HepG2 (cell line): Measurements from ENCODE around the gene PAN2. TPM values are rescaled to one million over a fixed set of nuclear protein-coding genes. Genes with fewer than 3 reads are reported as not detected.

ENCODE experiments used
- CHCHD3 ChIP-seq: sonication (generic); formaldehyde crosslinking; IDR thresholded peaks from 2 replicates; pipeline ENCODE4 v1.8.0; 2022; ENCODE audit warnings: mild to moderate bottlenecking, missing genetic modification reagents, moderate library complexity
- CREBL2 ChIP-seq: sonication (generic); formaldehyde crosslinking; IDR thresholded peaks from 2 replicates; pipeline ENCODE4 v1.8.1; 2023; ENCODE audit warnings: missing genetic modification reagents, mild to moderate bottlenecking, borderline replicate concordance
- HMGXB4 ChIP-seq, 2 experiments: sonication (generic) in 1 of 2; formaldehyde crosslinking in 1 of 2; IDR thresholded peaks; 2 replicates each; pipeline versions ENCODE4 v1.4.0 to v1.6.1; 2018 to 2020; ENCODE audit warnings: missing genetic modification reagents in 2 of 2, borderline replicate concordance in 1 of 2, low read depth in 1 of 2, mild to moderate bottlenecking in 1 of 2, missing biosample characterization in 1 of 2
- HNF4G ChIP-seq, 2 experiments: sonication (generic) in 1 of 2; formaldehyde crosslinking in 1 of 2; IDR thresholded peaks; 2 replicates each; pipeline versions ENCODE4 v1.4.0 to v1.6.1; 2011 to 2020; ENCODE audit warnings: borderline replicate concordance in 2 of 2, low read depth in 2 of 2, mild to moderate bottlenecking in 2 of 2, low read length in 1 of 2, missing genetic modification reagents in 1 of 2, moderate library complexity in 1 of 2
- KMT2B ChIP-seq: IDR thresholded peaks from 2 replicates; pipeline ENCODE4 v1.6.1; 2016; ENCODE audit warnings: missing genetic modification reagents, missing compliant biosample characterization
- MTF2 ChIP-seq: sonication (generic); formaldehyde crosslinking; IDR thresholded peaks from 2 replicates; pipeline ENCODE4 v1.5.0; 2020; ENCODE audit warnings: missing genetic modification reagents, borderline replicate concordance
- RELA ChIP-seq: sonication (generic); formaldehyde crosslinking; IDR thresholded peaks from 2 replicates; pipeline ENCODE4 v1.4.0; 2020; ENCODE audit warnings: missing genetic modification reagents
- RORA ChIP-seq: sonication (generic); formaldehyde crosslinking; IDR thresholded peaks from 2 replicates; pipeline ENCODE4 v1.5.0; 2020; ENCODE audit warnings: mild to moderate bottlenecking, missing genetic modification reagents, moderate library complexity
- RXRB ChIP-seq: IDR thresholded peaks from 2 replicates; pipeline ENCODE4 v1.6.1; 2016; ENCODE audit warnings: borderline replicate concordance, missing genetic modification reagents, missing compliant biosample characterization
- TFDP1 ChIP-seq: IDR thresholded peaks from 2 replicates; pipeline ENCODE4 v1.6.1; 2016; ENCODE audit warnings: missing compliant biosample characterization, missing genetic modification reagents, borderline replicate concordance
- YEATS2 ChIP-seq: sonication (generic); formaldehyde crosslinking; IDR thresholded peaks from 2 replicates; pipeline ENCODE4 v1.4.0; 2020; ENCODE audit warnings: missing genetic modification reagents, borderline replicate concordance
- ZBTB40 ChIP-seq, 2 experiments: fragments of 450-650 bp in 1 of 2; sonication (generic) in 1 of 2; formaldehyde crosslinking in 1 of 2; IDR thresholded peaks; 2 replicates each; pipeline versions ENCODE4 v1.6.1 to v1.8.0; 2016 to 2022; ENCODE audit warnings: antibody characterized with exemption in 1 of 2, mild to moderate bottlenecking in 1 of 2, missing genetic modification reagents in 1 of 2
- ZNF160 ChIP-seq: sonication (generic); formaldehyde crosslinking; IDR thresholded peaks from 2 replicates; pipeline ENCODE4 v1.8.0; 2022; ENCODE audit warnings: mild to moderate bottlenecking, inconsistent platforms, missing genetic modification reagents
- ZNF816 ChIP-seq: sonication (generic); formaldehyde crosslinking; IDR thresholded peaks from 2 replicates; pipeline ENCODE4 v1.8.0; 2022; ENCODE audit warnings: missing genetic modification reagents, mild to moderate bottlenecking, borderline replicate concordance
- polyA plus RNA-seq, 8 experiments: library from polyadenylated mRNA; depleted of rRNA in 3 of 8; stranded (reverse) in 7 of 8; unstranded in 1 of 8; fragments of >200 nt; fragmentation: Illumina TruSeq in 4 of 8; extraction: Trizol in 4 of 8; gene quantifications; 2 replicates each; pipeline versions ENCODE4 v1.2.1 to v1.2.3, GENCODE V29; 2011 to 2016; ENCODE audit warnings: low read depth in 4 of 8, missing spikeins in 1 of 8, mixed read lengths in 1 of 8; ENCODE audit not compliant: insufficient read depth in 1 of 8
- total RNA-seq, 5 experiments: library from RNA; depleted of rRNA; stranded (reverse); fragments of >200 nt; fragmentation: Illumina TruSeq; extraction: Trizol; gene quantifications; 2 replicates each; pipeline ENCODE4 v1.2.3, GENCODE V29; 2016; ENCODE audit warnings: low read depth in 1 of 5

The PAN2 gene
- total and polyA plus RNA-seq, 2 of the 13 experiments (the other 11 are each of a cell fraction or from before 2014, with no cell fraction given) = 27.2 to 61.1 TPM

- TF ChIP-seq HMGXB4 (CRISPR knock-in tag; IDR thresholded peaks at IDR 0.05; ENCODE audit: borderline replicate concordance in 1 of 2, low read depth in 1 of 2) (peak; percentile 41 to 42), ZNF816 (CRISPR knock-in tag) (0 out of 2 replicates have a peak, but pooled peaks have one; percentile 0), ZBTB40 (IDR thresholded peaks at IDR 0.05) (no peak), ZBTB40 (CRISPR knock-in tag; IDR thresholded peaks at IDR 0.05) (no peak), RELA (CRISPR knock-in tag) (no peak), RORA (CRISPR knock-in tag) (no peak), YEATS2 (CRISPR knock-in tag) (peak; percentile 48; the same call in 1 of the 2 replicates), CREBL2 (no peak), MTF2 (CRISPR knock-in tag) (no peak), TFDP1 (no peak), KMT2B (CRISPR knock-in tag) (peak; percentile 86), ZNF160 (CRISPR knock-in tag) (no peak), RXRB (CRISPR knock-in tag) (no peak), CHCHD3 (no peak), HNF4G (IDR thresholded peaks at IDR 0.05; ENCODE audit: borderline replicate concordance, low read depth, low read length) (no peak), HNF4G (CRISPR knock-in tag; IDR thresholded peaks at IDR 0.05; ENCODE audit: borderline replicate concordance, low read depth) (no peak)
Measured at GRCh38 chr12:56359851-56360767, 26.3 kb upstream of the PAN2 start, which contains the start of gene STAT2 (continued).
